ENCODE data around the gene YOD1. TPM values are rescaled to one million over a fixed set of nuclear protein-coding genes. Genes with fewer than 3 reads are reported as not detected.

Gene YOD1
- total RNA-seq (10 to 100 TPM in 1 of 2 donors, 1 to 10 TPM in 1; 7.1 to 34.4 TPM), polyA plus RNA-seq (1 to 10 TPM; 3.4 to 3.7 TPM)
- long read RNA-seq, donor 1, full-length matches to known transcripts: 7 of 7 reads
- long read RNA-seq, donor 1, partial matches to known transcripts: 0 of 7 reads
- long read RNA-seq, donor 1, other reads (novel, unspliced or antisense): 0 of 7 reads
- long read RNA-seq, donor 2, full-length matches to known transcripts: 2 of 2 reads
- long read RNA-seq, donor 2, partial matches to known transcripts: 0 of 2 reads
- long read RNA-seq, donor 2, other reads (novel, unspliced or antisense): 0 of 2 reads
- long read RNA-seq, donor 3, full-length matches to known transcripts: 4 of 4 reads
- long read RNA-seq, donor 3, partial matches to known transcripts: 0 of 4 reads
- long read RNA-seq, donor 3, other reads (novel, unspliced or antisense): 0 of 4 reads
- long read RNA-seq, donor 4: 0 reads
- long read RNA-seq, donor 5, full-length matches to known transcripts: 10 of 10 reads
- long read RNA-seq, donor 5, partial matches to known transcripts: 0 of 10 reads
- long read RNA-seq, donor 5, other reads (novel, unspliced or antisense): 0 of 10 reads

GRCh38 chr1:207051191-207051943, at the start of gene YOD1:
Gene YOD1, minus strand, starts transcription at chr1:207051208. Its CDS starts 178 bp downstream, at chr1:207051030.
- Histone ChIP-seq H3K4me1 (ENCODE audit: control insufficient read depth in 5 of 5, insufficient read depth in 5 of 5, low read length in 5 of 5) (peaks cover 0 to 25% (median 5%) of the 10 kb centered on the region in 5 donors), H3K27ac (ENCODE audit: low read depth in 1 of 2, low read length in 1 of 2) (peak within 1 kb of the TSS; percentile 85 to 97), H3K9me3 (ENCODE audit: control insufficient read depth in 4 of 4, insufficient read depth in 3 of 4, low read length in 3 of 4) (no peaks in the 10 kb centered on the region), H3K9ac (ENCODE audit: insufficient read depth in 1 of 2, low read length in 2 of 2) (peak within 1 kb of the TSS; percentile 86 to 96), H3K27me3 (ENCODE audit: control insufficient read depth in 3 of 3, insufficient read depth in 3 of 3, low read length in 2 of 3) (no peaks in the 10 kb centered on the region), H3K36me3 (ENCODE audit: control insufficient read depth in 4 of 4, insufficient read depth in 4 of 4, low read length in 4 of 4) (peaks cover 3 to 21% (median 11%) of the 10 kb centered on the region in 4 donors), H3K4me3 (peak within 1 kb of the TSS; percentile 55)
- ATAC-seq (ENCODE audit: insufficient read depth, low FRiP score) (peak; percentile 3), DNase-seq (no peak)
- WGBS, 2 donors: 49 to 55% methylated on average over 15 of the region's 15 CpGs
- no peak for TF ChIP-seq CTCF (IDR thresholded peaks at IDR 0.05; ENCODE audit: control extremely low read depth, extremely low read depth)

- Histone ChIP-seq H3K4me3 (no peak overlapping the region), H3K36me3 (ENCODE audit: control insufficient read depth in 4 of 4, insufficient read depth in 4 of 4, low read length in 4 of 4) (no peaks in the 10 kb centered on the region), H3K4me1 (ENCODE audit: control insufficient read depth in 5 of 5, insufficient read depth in 5 of 5, low read length in 5 of 5) (no peaks in the 10 kb centered on the region), H3K9ac (ENCODE audit: insufficient read depth in 1 of 2, low read length in 2 of 2) (no peak overlapping the region), H3K9me3 (ENCODE audit: control insufficient read depth in 4 of 4, insufficient read depth in 3 of 4, low read length in 3 of 4) (no peaks in the 10 kb centered on the region), H3K27ac (ENCODE audit: low read depth in 1 of 2, low read length in 1 of 2) (no peak overlapping the region), H3K27me3 (ENCODE audit: control insufficient read depth in 3 of 3, insufficient read depth in 3 of 3, low read length in 2 of 3) (no peaks in the 10 kb centered on the region)
- no peak for TF ChIP-seq CTCF (IDR thresholded peaks at IDR 0.05; ENCODE audit: control extremely low read depth, extremely low read depth)
- WGBS, 2 donors: 86 to 93% methylated on average over 3 of the region's 3 CpGs
- no peak for ATAC-seq (ENCODE audit: insufficient read depth, low FRiP score)
- no peak for DNase-seq
Observed at GRCh38 chr1:207097871-207098324, 46.9 kb upstream of the YOD1 start.

- no peaks in the 10 kb centered on the region for H3K27me3 ChIP-seq (ENCODE audit: control insufficient read depth in 3 of 3, insufficient read depth in 3 of 3, low read length in 2 of 3)
- H3K9ac ChIP-seq (ENCODE audit: insufficient read depth in 1 of 2, low read length in 2 of 2): no peak overlapping the region
- DNase-seq (no peak), ATAC-seq (ENCODE audit: insufficient read depth, low FRiP score) (no peak)
- no peak overlapping the region for H3K4me3 ChIP-seq
- H3K9me3 ChIP-seq (ENCODE audit: control insufficient read depth in 4 of 4, insufficient read depth in 3 of 4, low read length in 3 of 4): no peaks in the 10 kb centered on the region
- H3K4me1 ChIP-seq (ENCODE audit: control insufficient read depth in 5 of 5, insufficient read depth in 5 of 5, low read length in 5 of 5): peaks cover 0 to 2% (median 0%) of the 10 kb centered on the region in 5 donors
- H3K36me3 ChIP-seq (ENCODE audit: control insufficient read depth in 4 of 4, insufficient read depth in 4 of 4, low read length in 4 of 4): no peaks in the 10 kb centered on the region
- TF ChIP-seq CTCF (IDR thresholded peaks at IDR 0.05; ENCODE audit: control extremely low read depth, extremely low read depth): no peak
- 58 to 68% methylated on average over 2 of the region's 2 CpGs for whole genome bisulfite sequencing, 2 donors
- H3K27ac ChIP-seq (ENCODE audit: low read depth in 1 of 2, low read length in 1 of 2): no peak overlapping the region
Observed at GRCh38 chr1:207093944-207094343, 42.9 kb upstream of the YOD1 start.

Data from lung (tissue), 16 donors.